Left renal pelvis (tissue), 4 donors: Measurements from ENCODE around the gene MPV17L2. TPM values are rescaled to one million over a fixed set of nuclear protein-coding genes. Genes with fewer than 3 reads are reported as not detected.
"Not testable (repeated sequence)": the region's sequence is repeated elsewhere in the genome, so short reads cannot be mapped to it uniquely, and the experiment has no call there.

Experiments used
- DNase-seq, 4 donors: peaks; one replicate each; pipeline ENCODE4 v3.0.0-alpha.2; 2013; ENCODE audit warnings: low read depth in 4 of 4, low spot score in 3 of 4
- polyA plus RNA-seq, 4 donors: library from polyadenylated mRNA; unstranded; fragments of 120-200 nt; gene quantifications; one replicate each; pipeline ENCODE4 v1.2.1, GENCODE V29; 2013; ENCODE audit not compliant: insufficient read length in 4 of 4

MPV17L2 gene
- polyA plus RNA-seq: 10 to 100 TPM in 1 of 4 donors, 1 to 10 TPM in 3; 5.3 to 11.2 (median 9.2) TPM

- DNase-seq: peak; percentile 99 to 100 (median 100)
Observed at GRCh38 chr19:18192673-18193387, at the start of gene MPV17L2. MPV17L2 (plus strand) TSS chr19:18193218; CDS start chr19:18193282, 64 bp downstream.

GRCh38 chr19:18143902-18144301 is 49.1 kb upstream of the MPV17L2 start:
- no peak for DNase-seq

GRCh38 chr19:18144361-18144760 is 48.7 kb upstream of the MPV17L2 start:
- DNase-seq: no peak

- DNase-seq: no peak
Observed at GRCh38 chr19:18144906-18145305, 48.1 kb upstream of the MPV17L2 start.

GRCh38 chr19:18145391-18145999 is 47.5 kb upstream of the MPV17L2 start:
- no peak for DNase-seq

GRCh38 chr19:18147396-18147795 is 45.6 kb upstream of the MPV17L2 start:
- no peak for DNase-seq

GRCh38 chr19:18149596-18149975 is 43.4 kb upstream of the MPV17L2 start:
- no peak for DNase-seq

GRCh38 chr19:18150776-18151624 is 42.0 kb upstream of the MPV17L2 start:
- DNase-seq: no peak

GRCh38 chr19:18152442-18152816 is 40.6 kb upstream of the MPV17L2 start:
- DNase-seq: peak; percentile 95 to 97 (median 96)

- peak; percentile 98 to 100 (median 99) for DNase-seq
Observed at GRCh38 chr19:18152817-18153555, 40.0 kb upstream of the MPV17L2 start, which contains the start of gene PIK3R2. PIK3R2 (plus strand) TSS chr19:18153163; CDS start chr19:18155880, 2,717 bp downstream.

- DNase-seq: no peak
Observed at GRCh38 chr19:18153556-18154134, 39.4 kb upstream of the MPV17L2 start.

- no peak for DNase-seq
Observed at GRCh38 chr19:18155095-18156087, 37.6 kb upstream of the MPV17L2 start.

- DNase-seq: no peak
Observed at GRCh38 chr19:18156268-18156667, 36.8 kb upstream of the MPV17L2 start.

- peak in 1 of 4 donors; percentile 54 for DNase-seq
Observed at GRCh38 chr19:18156841-18157464, 36.1 kb upstream of the MPV17L2 start.

GRCh38 chr19:18157465-18158063 is 35.5 kb upstream of the MPV17L2 start:
- no peak for DNase-seq

- DNase-seq: no peak
Observed at GRCh38 chr19:18158467-18158866, 34.6 kb upstream of the MPV17L2 start.

- not testable (repeated sequence) for DNase-seq
Observed at GRCh38 chr19:18159059-18159616, 33.9 kb upstream of the MPV17L2 start.

- no peak for DNase-seq
Observed at GRCh38 chr19:18159810-18160209, 33.2 kb upstream of the MPV17L2 start.
